Kidney epithelial cell (primary cell): ENCODE results near the gene PCTP. TPM values are rescaled to one million over a fixed set of nuclear protein-coding genes. Genes with fewer than 3 reads are reported as not detected.

Source experiments
- DNase-seq: peaks from one replicate; pipeline ENCODE4 v3.0.0-alpha.2; 2010; ENCODE audit warnings: low read depth
- H3K27me3 ChIP-seq: 2 replicates; pipeline ENCODE4 v1.6.0; 2011; ENCODE audit warnings: low read length; ENCODE audit not compliant: control insufficient read depth, insufficient read depth
- H3K36me3 ChIP-seq: 2 replicates; pipeline ENCODE4 v1.5.1; 2011; ENCODE audit warnings: low read length; ENCODE audit not compliant: control insufficient read depth, insufficient read depth
- H3K4me3 ChIP-seq: 2 replicates; pipeline ENCODE4 v1.5.1; 2011; ENCODE audit warnings: low read depth, mild to moderate bottlenecking, control low read depth, low read length
- CTCF ChIP-seq: IDR thresholded peaks from 2 replicates; pipeline ENCODE4 v1.5.1; 2011; ENCODE audit warnings: mild to moderate bottlenecking, moderate library complexity, low read length, control low read depth, inconsistent platforms; ENCODE audit not compliant: insufficient read depth, poor library complexity, severe bottlenecking
- total RNA-seq: library from RNA; depleted of rRNA; stranded (reverse); fragments of >200 nt; gene quantifications from 2 replicates; pipeline ENCODE4 v1.2.3, GENCODE V29; 2015

The PCTP gene
- total RNA-seq, 1 donor from 2014 or later: 32.2 TPM

GRCh38 chr17:55745258-55745657, 5.6 kb upstream of the PCTP start:
- DNase-seq: no peak
- no peaks in the 10 kb centered on the region for H3K36me3 ChIP-seq
- H3K27me3 ChIP-seq: no peaks in the 10 kb centered on the region
- no peak overlapping the region for H3K4me3 ChIP-seq
- no peak for TF ChIP-seq CTCF

- no peaks in the 10 kb centered on the region for H3K36me3 ChIP-seq
Measured at GRCh38 chr17:55746466-55746865, 4.4 kb upstream of the PCTP start.

GRCh38 chr17:55747209-55747608, 3.6 kb upstream of the PCTP start:
- DNase-seq: no peak
- H3K36me3 ChIP-seq: no peaks in the 10 kb centered on the region
- TF ChIP-seq CTCF: no peak
- H3K4me3 ChIP-seq: no peak overlapping the region
- H3K27me3 ChIP-seq: no peaks in the 10 kb centered on the region

More at GRCh38 chr17:55746466-55746865, 4.4 kb upstream of the PCTP start:
- Histone ChIP-seq H3K4me3 (no peak overlapping the region), H3K27me3 (no peaks in the 10 kb centered on the region)
- no peak for TF ChIP-seq CTCF
- no peak for DNase-seq

GRCh38 chr17:55748841-55749240, 2.0 kb upstream of the PCTP start:
- H3K27me3 ChIP-seq: no peaks in the 10 kb centered on the region
- H3K36me3 ChIP-seq: no peaks in the 10 kb centered on the region
- H3K4me3 ChIP-seq: no peak overlapping the region
- DNase-seq: no peak
- TF ChIP-seq CTCF: no peak

- Histone ChIP-seq H3K27me3 (no peaks in the 10 kb centered on the region), H3K4me3 (no peak overlapping the region), H3K36me3 (no peaks in the 10 kb centered on the region)
- DNase-seq: no peak
- TF ChIP-seq CTCF: no peak
Measured at GRCh38 chr17:55749985-55750384, 866 bp upstream of the PCTP start.

GRCh38 chr17:55751720-55752250, 934 bp downstream of the PCTP start:
- Histone ChIP-seq H3K4me3 (peak overlapping the region; percentile 63), H3K27me3 (no peaks in the 10 kb centered on the region), H3K36me3 (no peaks in the 10 kb centered on the region)
- DNase-seq: no peak
- no peak for TF ChIP-seq CTCF
